ENCODE results near the gene AMOT.

The AMOT gene

GRCh38 chrX:112840382-112841113 is at the start of gene AMOT:
TSS of gene AMOT (minus strand) at chrX:112840831. CDS start at chrX:112823126, 17,705 bp downstream.
- H3K4me3 ChIP-seq (ENCODE audit: low read depth in 1 of 2, low read length in 2 of 2) = peak within 1 kb of the TSS; percentile 80 to 87
- H3K9ac ChIP-seq (ENCODE audit: low read depth in 1 of 2, low read length in 2 of 2) = peak within 1 kb of the TSS; percentile 64 to 80
- H3K4me1 ChIP-seq (ENCODE audit: control insufficient read depth in 1 of 2, insufficient read depth in 2 of 2, low read length in 2 of 2) = peaks cover 4 to 8% of the 10 kb centered on the region in 2 donors
- no peaks in the 10 kb centered on the region for H3K9me3 ChIP-seq (ENCODE audit: control insufficient read depth in 1 of 2, low read length in 2 of 2)
- H3K36me3 ChIP-seq (ENCODE audit: control insufficient read depth in 1 of 2, insufficient read depth in 2 of 2, low read length in 2 of 2) = no peaks in the 10 kb centered on the region
- peak within 1 kb of the TSS; percentile 62 for H3K27ac ChIP-seq (ENCODE audit: low read depth, low read length)
- no peaks in the 10 kb centered on the region for H3K27me3 ChIP-seq (ENCODE audit: control insufficient read depth in 1 of 2, insufficient read depth in 2 of 2, low read length in 2 of 2)

GRCh38 chrX:112889400-112889799 is 48.8 kb upstream of the AMOT start:
- Histone ChIP-seq H3K4me1 (ENCODE audit: control insufficient read depth in 1 of 2, insufficient read depth in 2 of 2, low read length in 2 of 2) (no peaks in the 10 kb centered on the region), H3K36me3 (ENCODE audit: control insufficient read depth in 1 of 2, insufficient read depth in 2 of 2, low read length in 2 of 2) (no peaks in the 10 kb centered on the region), H3K27ac (ENCODE audit: low read depth, low read length) (no peak overlapping the region), H3K9me3 (ENCODE audit: control insufficient read depth in 1 of 2, low read length in 2 of 2) (no peaks in the 10 kb centered on the region), H3K9ac (ENCODE audit: low read depth in 1 of 2, low read length in 2 of 2) (no peak overlapping the region), H3K4me3 (ENCODE audit: low read depth in 1 of 2, low read length in 2 of 2) (no peak overlapping the region), H3K27me3 (ENCODE audit: control insufficient read depth in 1 of 2, insufficient read depth in 2 of 2, low read length in 2 of 2) (no peaks in the 10 kb centered on the region)

GRCh38 chrX:112888916-112889315 is 48.3 kb upstream of the AMOT start:
- no peaks in the 10 kb centered on the region for H3K4me1 ChIP-seq (ENCODE audit: control insufficient read depth in 1 of 2, insufficient read depth in 2 of 2, low read length in 2 of 2)
- H3K27ac ChIP-seq (ENCODE audit: low read depth, low read length) = no peak overlapping the region
- H3K9me3 ChIP-seq (ENCODE audit: control insufficient read depth in 1 of 2, low read length in 2 of 2) = no peaks in the 10 kb centered on the region
- no peaks in the 10 kb centered on the region for H3K36me3 ChIP-seq (ENCODE audit: control insufficient read depth in 1 of 2, insufficient read depth in 2 of 2, low read length in 2 of 2)
- H3K4me3 ChIP-seq (ENCODE audit: low read depth in 1 of 2, low read length in 2 of 2) = no peak overlapping the region
- H3K27me3 ChIP-seq (ENCODE audit: control insufficient read depth in 1 of 2, insufficient read depth in 2 of 2, low read length in 2 of 2) = no peaks in the 10 kb centered on the region
- H3K9ac ChIP-seq (ENCODE audit: low read depth in 1 of 2, low read length in 2 of 2) = no peak overlapping the region

GRCh38 chrX:112877771-112878173 is 37.1 kb upstream of the AMOT start:
- no peak overlapping the region for H3K9ac ChIP-seq (ENCODE audit: low read depth in 1 of 2, low read length in 2 of 2)
- H3K9me3 ChIP-seq (ENCODE audit: control insufficient read depth in 1 of 2, low read length in 2 of 2) = no peaks in the 10 kb centered on the region
- H3K4me3 ChIP-seq (ENCODE audit: low read depth in 1 of 2, low read length in 2 of 2) = no peak overlapping the region
- H3K27me3 ChIP-seq (ENCODE audit: control insufficient read depth in 1 of 2, insufficient read depth in 2 of 2, low read length in 2 of 2) = no peaks in the 10 kb centered on the region
- no peaks in the 10 kb centered on the region for H3K4me1 ChIP-seq (ENCODE audit: control insufficient read depth in 1 of 2, insufficient read depth in 2 of 2, low read length in 2 of 2)
- no peak overlapping the region for H3K27ac ChIP-seq (ENCODE audit: low read depth, low read length)
- H3K36me3 ChIP-seq (ENCODE audit: control insufficient read depth in 1 of 2, insufficient read depth in 2 of 2, low read length in 2 of 2) = no peaks in the 10 kb centered on the region

- Histone ChIP-seq H3K9ac (ENCODE audit: low read depth in 1 of 2, low read length in 2 of 2) (no peak overlapping the region), H3K4me3 (ENCODE audit: low read depth in 1 of 2, low read length in 2 of 2) (no peak overlapping the region), H3K4me1 (ENCODE audit: control insufficient read depth in 1 of 2, insufficient read depth in 2 of 2, low read length in 2 of 2) (no peaks in the 10 kb centered on the region), H3K27ac (ENCODE audit: low read depth, low read length) (no peak overlapping the region), H3K9me3 (ENCODE audit: control insufficient read depth in 1 of 2, low read length in 2 of 2) (no peaks in the 10 kb centered on the region), H3K27me3 (ENCODE audit: control insufficient read depth in 1 of 2, insufficient read depth in 2 of 2, low read length in 2 of 2) (no peaks in the 10 kb centered on the region), H3K36me3 (ENCODE audit: control insufficient read depth in 1 of 2, insufficient read depth in 2 of 2, low read length in 2 of 2) (no peaks in the 10 kb centered on the region)
Observed at GRCh38 chrX:112874614-112875013, 34.0 kb upstream of the AMOT start.

- H3K4me1 ChIP-seq (ENCODE audit: control insufficient read depth in 1 of 2, insufficient read depth in 2 of 2, low read length in 2 of 2) = no peaks in the 10 kb centered on the region
- H3K9me3 ChIP-seq (ENCODE audit: control insufficient read depth in 1 of 2, low read length in 2 of 2) = no peaks in the 10 kb centered on the region
- H3K27me3 ChIP-seq (ENCODE audit: control insufficient read depth in 1 of 2, insufficient read depth in 2 of 2, low read length in 2 of 2) = no peaks in the 10 kb centered on the region
- no peaks in the 10 kb centered on the region for H3K36me3 ChIP-seq (ENCODE audit: control insufficient read depth in 1 of 2, insufficient read depth in 2 of 2, low read length in 2 of 2)
- H3K4me3 ChIP-seq (ENCODE audit: low read depth in 1 of 2, low read length in 2 of 2) = no peak overlapping the region
- H3K9ac ChIP-seq (ENCODE audit: low read depth in 1 of 2, low read length in 2 of 2) = no peak overlapping the region
- no peak overlapping the region for H3K27ac ChIP-seq (ENCODE audit: low read depth, low read length)
Observed at GRCh38 chrX:112874175-112874574, 33.5 kb upstream of the AMOT start.

GRCh38 chrX:112868586-112868985 is 28.0 kb upstream of the AMOT start:
- Histone ChIP-seq H3K4me3 (ENCODE audit: low read depth in 1 of 2, low read length in 2 of 2) (no peak overlapping the region), H3K27ac (ENCODE audit: low read depth, low read length) (no peak overlapping the region), H3K27me3 (ENCODE audit: control insufficient read depth in 1 of 2, insufficient read depth in 2 of 2, low read length in 2 of 2) (no peaks in the 10 kb centered on the region), H3K9me3 (ENCODE audit: control insufficient read depth in 1 of 2, low read length in 2 of 2) (no peaks in the 10 kb centered on the region), H3K36me3 (ENCODE audit: control insufficient read depth in 1 of 2, insufficient read depth in 2 of 2, low read length in 2 of 2) (no peaks in the 10 kb centered on the region), H3K9ac (ENCODE audit: low read depth in 1 of 2, low read length in 2 of 2) (no peak overlapping the region), H3K4me1 (ENCODE audit: control insufficient read depth in 1 of 2, insufficient read depth in 2 of 2, low read length in 2 of 2) (no peaks in the 10 kb centered on the region)

GRCh38 chrX:112867570-112867969 is 26.9 kb upstream of the AMOT start:
- Histone ChIP-seq H3K4me1 (ENCODE audit: control insufficient read depth in 1 of 2, insufficient read depth in 2 of 2, low read length in 2 of 2) (no peaks in the 10 kb centered on the region), H3K27ac (ENCODE audit: low read depth, low read length) (no peak overlapping the region), H3K9me3 (ENCODE audit: control insufficient read depth in 1 of 2, low read length in 2 of 2) (no peaks in the 10 kb centered on the region), H3K4me3 (ENCODE audit: low read depth in 1 of 2, low read length in 2 of 2) (no peak overlapping the region), H3K27me3 (ENCODE audit: control insufficient read depth in 1 of 2, insufficient read depth in 2 of 2, low read length in 2 of 2) (no peaks in the 10 kb centered on the region), H3K36me3 (ENCODE audit: control insufficient read depth in 1 of 2, insufficient read depth in 2 of 2, low read length in 2 of 2) (no peaks in the 10 kb centered on the region), H3K9ac (ENCODE audit: low read depth in 1 of 2, low read length in 2 of 2) (no peak overlapping the region)

GRCh38 chrX:112866175-112866574 is 25.5 kb upstream of the AMOT start:
- no peaks in the 10 kb centered on the region for H3K36me3 ChIP-seq (ENCODE audit: control insufficient read depth in 1 of 2, insufficient read depth in 2 of 2, low read length in 2 of 2)
- no peak overlapping the region for H3K4me3 ChIP-seq (ENCODE audit: low read depth in 1 of 2, low read length in 2 of 2)
- H3K9ac ChIP-seq (ENCODE audit: low read depth in 1 of 2, low read length in 2 of 2) = no peak overlapping the region
- no peaks in the 10 kb centered on the region for H3K27me3 ChIP-seq (ENCODE audit: control insufficient read depth in 1 of 2, insufficient read depth in 2 of 2, low read length in 2 of 2)
- H3K4me1 ChIP-seq (ENCODE audit: control insufficient read depth in 1 of 2, insufficient read depth in 2 of 2, low read length in 2 of 2) = no peaks in the 10 kb centered on the region
- H3K9me3 ChIP-seq (ENCODE audit: control insufficient read depth in 1 of 2, low read length in 2 of 2) = no peaks in the 10 kb centered on the region
- no peak overlapping the region for H3K27ac ChIP-seq (ENCODE audit: low read depth, low read length)

- Histone ChIP-seq H3K36me3 (ENCODE audit: control insufficient read depth in 1 of 2, insufficient read depth in 2 of 2, low read length in 2 of 2) (no peaks in the 10 kb centered on the region), H3K27ac (ENCODE audit: low read depth, low read length) (no peak overlapping the region), H3K9me3 (ENCODE audit: control insufficient read depth in 1 of 2, low read length in 2 of 2) (no peaks in the 10 kb centered on the region), H3K9ac (ENCODE audit: low read depth in 1 of 2, low read length in 2 of 2) (no peak overlapping the region), H3K4me3 (ENCODE audit: low read depth in 1 of 2, low read length in 2 of 2) (no peak overlapping the region), H3K4me1 (ENCODE audit: control insufficient read depth in 1 of 2, insufficient read depth in 2 of 2, low read length in 2 of 2) (no peaks in the 10 kb centered on the region), H3K27me3 (ENCODE audit: control insufficient read depth in 1 of 2, insufficient read depth in 2 of 2, low read length in 2 of 2) (no peaks in the 10 kb centered on the region)
Observed at GRCh38 chrX:112865464-112866025, 24.9 kb upstream of the AMOT start.
